NT2/D1 (cell line): ENCODE data around the gene CX3CL1.

Experiments used
- DNase-seq: peaks from one replicate; pipeline ENCODE4 v3.0.0-alpha.2; 2011; ENCODE audit warnings: low read depth, low spot score
- H3K27me3 ChIP-seq: 2 replicates; pipeline ENCODE4 v1.6.0; 2011; ENCODE audit warnings: mild to moderate bottlenecking; ENCODE audit not compliant: insufficient read length, insufficient read depth
- H3K36me3 ChIP-seq: 2 replicates; pipeline ENCODE4 v1.6.1; 2011; ENCODE audit warnings: mild to moderate bottlenecking, low read length, mixed read lengths; ENCODE audit not compliant: insufficient read depth, insufficient read length
- H3K4me1 ChIP-seq: 2 replicates; pipeline ENCODE4 v1.5.1; 2011; ENCODE audit not compliant: insufficient read depth, insufficient read length
- H3K4me3 ChIP-seq: 2 replicates; pipeline ENCODE4 v1.5.1; 2011; ENCODE audit warnings: low read depth; ENCODE audit not compliant: insufficient read length
- H3K9ac ChIP-seq: 2 replicates; pipeline ENCODE4 v1.6.0; 2011; ENCODE audit warnings: low read depth; ENCODE audit not compliant: insufficient read length
- H3K9me3 ChIP-seq: 2 replicates; pipeline ENCODE4 v1.5.1; 2011; ENCODE audit warnings: mild to moderate bottlenecking, low read length; ENCODE audit not compliant: insufficient read depth
- SUZ12 ChIP-seq: IDR thresholded peaks from 2 replicates; pipeline ENCODE4 v1.6.1; 2011; ENCODE audit not compliant: insufficient read length, insufficient read depth; ENCODE audit errors: extremely low read depth
- YY1 ChIP-seq: IDR thresholded peaks from 2 replicates; pipeline ENCODE4 v1.6.1; 2011; ENCODE audit not compliant: insufficient read length, insufficient read depth
- ZNF274 ChIP-seq: IDR thresholded peaks from 2 replicates; pipeline ENCODE4 v1.6.1; 2011; ENCODE audit warnings: mild to moderate bottlenecking, low read depth, low read length

The CX3CL1 gene

GRCh38 chr16:57401943-57402640 lies 29.8 kb downstream of the CX3CL1 start:
- H3K4me1 ChIP-seq: no peaks in the 10 kb centered on the region
- no peak overlapping the region for H3K4me3 ChIP-seq
- no peaks in the 10 kb centered on the region for H3K9me3 ChIP-seq
- DNase-seq: no peak
- H3K9ac ChIP-seq: no peak overlapping the region
- no peaks in the 10 kb centered on the region for H3K27me3 ChIP-seq
- TF ChIP-seq YY1: no peak
- no peak for TF ChIP-seq SUZ12
- no peak for TF ChIP-seq ZNF274
- H3K36me3 ChIP-seq: no peaks in the 10 kb centered on the region

GRCh38 chr16:57403965-57404817 lies 31.9 kb downstream of the CX3CL1 start, which contains the start of gene CCL17:
Gene CCL17, plus strand, starts transcription at chr16:57404767. Its CDS starts 9,166 bp downstream, at chr16:57413933.
- Histone ChIP-seq H3K4me1 (no peaks in the 10 kb centered on the region), H3K9ac (peak within 1 kb of the TSS; percentile 37), H3K9me3 (no peaks in the 10 kb centered on the region), H3K4me3 (no peak within 1 kb of the TSS), H3K36me3 (no peaks in the 10 kb centered on the region), H3K27me3 (no peaks in the 10 kb centered on the region)
- TF ChIP-seq ZNF274 (no peak), YY1 (no peak), SUZ12 (no peak)
- DNase-seq: no peak

DNA sequence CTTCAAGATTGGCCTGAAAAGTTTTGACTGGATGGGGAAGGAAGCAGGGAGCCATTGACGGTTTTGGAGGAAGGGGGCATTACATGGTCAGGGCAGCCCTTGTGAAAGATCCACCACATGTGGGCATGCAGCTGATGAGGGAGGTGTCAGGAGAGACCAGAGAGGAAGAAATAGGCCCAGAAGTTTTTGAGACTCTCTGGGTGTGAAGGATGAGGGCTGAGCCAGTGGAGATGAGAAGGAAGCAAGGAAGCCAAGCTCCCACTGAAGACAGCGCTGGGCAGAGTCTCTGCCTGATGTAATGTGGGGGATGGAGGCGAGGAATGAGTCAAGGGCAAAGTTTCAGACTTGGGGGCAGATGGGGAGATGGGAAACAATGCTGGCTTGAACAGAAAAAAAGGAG lies 32.8 kb downstream of the CX3CL1 start:
- Histone ChIP-seq H3K9me3 (no peaks in the 10 kb centered on the region), H3K4me1 (peaks cover 6% of the 10 kb centered on the region), H3K9ac (peak overlapping the region; percentile 37), H3K4me3 (no peak overlapping the region), H3K36me3 (no peaks in the 10 kb centered on the region), H3K27me3 (peaks cover 2% of the 10 kb centered on the region)
- no peak for DNase-seq
- TF ChIP-seq SUZ12 (no peak), YY1 (no peak), ZNF274 (no peak)

DNA sequence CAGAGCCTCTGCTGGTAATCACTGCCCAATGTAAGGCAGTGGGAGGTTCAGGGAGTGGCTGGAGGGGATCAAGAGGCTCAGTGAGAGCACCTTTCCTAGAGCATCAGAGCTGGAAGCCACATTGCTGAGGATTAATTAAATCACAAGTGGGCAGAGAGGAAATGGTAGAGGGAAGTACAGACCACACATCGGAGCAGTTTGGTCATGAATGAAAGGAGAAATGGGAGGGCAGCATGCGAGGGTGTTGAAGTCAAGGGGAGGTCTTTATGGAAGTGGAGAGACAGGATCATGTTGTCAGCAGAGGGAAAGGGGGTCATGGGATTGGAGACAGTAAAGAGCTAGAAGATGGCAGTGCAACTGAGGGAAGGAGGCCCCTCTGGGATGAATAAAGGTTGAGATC lies 34.6 kb downstream of the CX3CL1 start:
- DNase-seq: no peak
- no peaks in the 10 kb centered on the region for H3K36me3 ChIP-seq
- no peaks in the 10 kb centered on the region for H3K9me3 ChIP-seq
- peaks cover 2% of the 10 kb centered on the region for H3K27me3 ChIP-seq
- H3K4me1 ChIP-seq: peaks cover 17% of the 10 kb centered on the region
- H3K4me3 ChIP-seq: no peak overlapping the region
- no peak for TF ChIP-seq YY1
- H3K9ac ChIP-seq: no peak overlapping the region

DNA sequence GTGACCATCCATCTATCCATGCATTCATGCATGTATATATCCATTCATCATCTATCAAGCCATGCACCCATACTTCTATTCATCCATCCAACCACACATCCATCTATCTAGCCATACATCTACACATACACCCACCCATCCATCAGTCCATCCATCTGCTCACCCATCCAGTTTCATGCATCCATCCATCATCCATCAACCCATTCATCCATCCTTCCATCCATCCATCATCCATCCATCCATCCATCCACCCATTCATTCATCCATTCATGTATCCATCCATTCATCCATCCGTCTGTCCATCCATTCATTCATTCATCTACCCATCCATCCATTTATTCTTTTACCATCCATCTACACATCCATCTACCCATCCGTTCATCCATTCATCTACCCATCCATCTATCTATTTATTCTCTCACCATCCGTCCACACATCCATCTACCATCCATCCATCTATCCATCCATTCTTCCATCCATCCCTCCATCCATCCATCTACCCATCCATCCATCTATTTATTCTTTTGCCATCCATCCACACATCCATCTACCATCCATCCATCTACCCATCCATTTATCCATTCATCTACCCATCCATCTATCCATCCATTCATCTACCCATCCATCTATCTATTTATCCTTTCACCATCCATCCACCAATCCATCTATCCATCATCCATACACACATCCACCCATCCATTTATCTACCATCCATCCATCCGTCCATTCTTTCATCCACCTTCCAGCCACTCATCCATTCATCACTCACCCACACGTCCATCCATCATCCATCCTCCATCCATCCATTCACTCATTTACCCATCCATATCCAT lies 35.4 kb downstream of the CX3CL1 start:
- TF ChIP-seq SUZ12 (no peak), YY1 (no peak), ZNF274 (no peak)
- H3K27me3 ChIP-seq: peaks cover 2% of the 10 kb centered on the region
- H3K4me3 ChIP-seq: no peak overlapping the region
- no peak for DNase-seq
- H3K9me3 ChIP-seq: no peaks in the 10 kb centered on the region
- peaks cover 17% of the 10 kb centered on the region for H3K4me1 ChIP-seq
- no peak overlapping the region for H3K9ac ChIP-seq
- no peaks in the 10 kb centered on the region for H3K36me3 ChIP-seq

DNA sequence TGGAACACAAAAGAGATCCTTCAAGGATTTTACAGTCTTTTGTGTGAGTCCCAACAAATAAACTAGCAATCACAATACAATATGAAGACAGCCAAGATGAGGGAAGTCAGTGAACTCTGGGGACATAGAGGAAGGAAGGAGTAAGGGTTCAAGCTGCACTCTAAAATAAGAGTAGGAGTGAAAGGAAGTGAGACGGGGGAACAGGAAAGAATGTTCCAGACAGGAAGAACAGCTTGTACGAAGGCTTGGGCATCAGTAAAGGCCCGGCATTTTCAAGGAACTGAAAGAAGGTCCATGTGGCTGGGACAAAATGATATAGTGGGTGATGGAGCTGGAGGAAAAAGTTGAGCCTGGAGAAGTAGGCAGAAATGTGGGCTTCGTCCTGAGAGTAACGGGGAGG lies 36.8 kb downstream of the CX3CL1 start:
- no peak overlapping the region for H3K4me3 ChIP-seq
- no peaks in the 10 kb centered on the region for H3K9me3 ChIP-seq
- no peaks in the 10 kb centered on the region for H3K36me3 ChIP-seq
- TF ChIP-seq SUZ12 (no peak), YY1 (no peak), ZNF274 (no peak)
- peaks cover 2% of the 10 kb centered on the region for H3K27me3 ChIP-seq
- H3K4me1 ChIP-seq: peaks cover 17% of the 10 kb centered on the region
- no peak for DNase-seq
- no peak overlapping the region for H3K9ac ChIP-seq
